HUDEP-2 (cell line): Measurements from ENCODE around the gene FRRS1L.

Experiments used
- DNase-seq, 76 experiments: peaks; one replicate each; lab custom pipeline; 2025; ENCODE audit not compliant: unreplicated experiment in 76 of 76; lab: John Stamatoyannopoulos, UW

Gene FRRS1L

DNA sequence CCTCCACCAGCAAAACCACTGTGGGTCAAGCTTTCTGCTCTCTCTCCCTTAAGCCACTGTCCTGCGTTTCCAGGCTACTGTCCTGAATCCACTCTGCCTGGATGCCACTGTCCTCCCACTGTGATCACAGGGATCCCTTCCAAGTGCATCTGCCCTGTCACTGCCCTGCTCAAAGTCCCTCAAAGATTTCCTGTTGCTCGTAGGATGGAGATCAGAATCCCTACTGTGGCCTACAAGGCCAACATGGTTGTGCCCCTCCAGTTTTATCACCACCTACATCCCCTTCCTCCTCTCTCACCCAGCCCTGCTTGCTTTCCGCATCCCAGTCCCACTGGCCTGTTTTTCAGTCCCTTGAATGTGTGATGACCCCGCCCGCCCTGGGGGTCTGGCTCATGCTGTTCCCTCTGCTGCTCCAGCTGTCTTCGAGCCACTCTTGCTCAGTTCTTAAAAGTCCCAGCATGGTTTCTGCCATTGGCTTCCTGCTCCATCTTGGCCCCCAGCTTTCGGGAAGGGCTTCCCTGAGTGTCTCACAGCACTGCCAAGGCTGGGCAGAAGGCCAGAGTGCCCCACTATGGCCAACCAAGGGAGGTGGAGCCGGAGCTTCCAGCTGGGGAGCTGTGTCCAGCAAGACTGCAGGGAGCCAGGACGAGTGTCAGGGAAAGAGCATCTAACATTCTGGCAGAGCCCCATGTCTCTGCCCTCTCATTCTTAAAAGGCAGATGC, 12.9 kb upstream of the FRRS1L start:
- no peak for DNase-seq

DNA sequence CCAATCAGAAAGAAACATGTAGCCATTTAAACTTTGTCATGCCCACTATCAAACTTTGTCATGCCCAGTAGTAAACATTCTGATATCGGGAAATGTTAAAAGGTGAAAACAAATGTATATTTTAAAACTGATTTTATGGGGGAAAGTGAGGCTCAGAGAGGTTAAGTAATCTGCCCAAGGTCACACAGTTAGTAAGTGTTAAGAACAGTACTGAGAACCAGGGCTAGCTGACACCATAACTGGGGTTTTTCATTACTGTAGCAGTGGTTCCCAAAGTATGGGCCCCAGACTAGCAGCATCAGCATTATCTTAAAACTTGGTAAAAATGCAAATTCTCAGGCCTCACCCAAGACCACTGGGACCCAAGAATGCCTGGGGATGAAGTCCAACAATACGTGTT, 9.9 kb upstream of the FRRS1L start:
- no peak for DNase-seq

DNA sequence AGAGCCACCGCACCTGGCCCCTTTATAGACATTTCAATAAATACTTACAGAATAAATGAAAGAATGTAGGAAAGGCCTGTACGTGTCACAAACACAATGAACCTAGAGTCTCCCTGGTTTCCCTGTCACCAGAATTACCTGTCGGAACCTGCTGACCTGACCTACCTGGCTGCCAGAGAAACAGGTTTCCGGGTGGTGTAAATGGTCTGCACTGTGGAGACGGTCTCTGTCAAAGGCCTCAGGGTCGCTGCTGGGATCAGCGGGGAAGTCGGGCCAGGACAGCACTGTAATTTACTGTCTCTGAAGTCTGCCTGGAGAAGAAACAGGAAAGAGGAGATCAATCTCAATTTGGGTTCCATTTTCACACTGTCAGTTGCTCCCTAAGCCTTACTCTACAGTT, 9.3 kb upstream of the FRRS1L start:
- DNase-seq = no peak

DNA sequence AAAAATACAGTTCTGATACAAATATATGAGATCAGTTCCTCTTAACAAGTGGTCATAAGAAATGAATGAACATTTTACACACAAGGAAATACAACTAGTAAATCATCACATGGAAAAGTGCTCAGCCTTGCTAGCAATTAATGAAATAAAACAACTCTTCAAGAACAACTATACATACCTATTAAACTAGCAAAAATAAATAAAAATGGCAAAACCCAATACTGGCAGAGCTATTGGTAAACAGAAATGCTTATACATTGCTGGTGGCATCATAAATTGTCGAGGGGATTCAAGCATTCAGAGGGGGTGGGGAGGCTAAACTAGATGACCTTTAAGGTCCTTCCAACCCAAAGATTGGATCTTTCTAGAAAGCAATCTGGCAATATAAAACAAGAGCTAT, 5.9 kb upstream of the FRRS1L start:
- no peak for DNase-seq

DNA sequence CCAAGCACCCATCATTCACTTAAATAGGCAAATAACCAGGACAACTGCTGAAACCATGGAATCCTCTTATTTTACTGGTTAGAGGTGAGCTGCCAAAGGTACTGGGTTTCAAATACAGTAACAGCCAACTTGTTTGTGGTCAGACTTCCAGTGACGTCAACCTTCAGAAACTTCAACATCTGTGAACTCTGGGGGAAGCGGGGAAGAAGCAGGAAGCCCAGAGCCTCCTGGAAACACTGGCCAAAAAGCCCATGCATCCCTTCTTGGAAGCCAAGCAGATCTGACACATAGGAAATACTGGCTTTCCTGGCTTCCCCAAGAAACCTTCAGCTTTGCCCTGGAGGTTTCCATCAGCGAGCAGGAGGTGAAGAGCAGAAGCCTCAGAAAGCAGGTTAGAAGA, 4.9 kb upstream of the FRRS1L start:
- DNase-seq = no peak

DNA sequence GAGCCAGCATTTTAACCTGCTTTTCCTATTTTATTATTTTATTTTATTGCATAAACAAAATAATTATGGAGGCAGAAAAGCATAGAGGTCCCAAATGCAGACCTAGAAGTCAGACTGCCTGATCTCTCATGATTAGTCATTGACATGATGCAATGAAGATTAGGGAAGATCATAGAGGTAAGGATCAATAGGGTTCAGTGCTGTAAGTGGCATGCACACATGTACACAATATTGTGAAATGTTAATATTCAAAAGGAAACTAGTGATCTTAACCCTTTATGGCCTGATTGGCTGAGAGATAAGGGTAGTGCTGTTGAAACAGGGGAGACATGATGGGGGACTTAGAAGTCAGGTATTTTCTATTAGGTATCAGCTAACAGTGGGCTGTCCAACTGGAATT, 1.1 kb upstream of the FRRS1L start:
- no peak for DNase-seq

DNA sequence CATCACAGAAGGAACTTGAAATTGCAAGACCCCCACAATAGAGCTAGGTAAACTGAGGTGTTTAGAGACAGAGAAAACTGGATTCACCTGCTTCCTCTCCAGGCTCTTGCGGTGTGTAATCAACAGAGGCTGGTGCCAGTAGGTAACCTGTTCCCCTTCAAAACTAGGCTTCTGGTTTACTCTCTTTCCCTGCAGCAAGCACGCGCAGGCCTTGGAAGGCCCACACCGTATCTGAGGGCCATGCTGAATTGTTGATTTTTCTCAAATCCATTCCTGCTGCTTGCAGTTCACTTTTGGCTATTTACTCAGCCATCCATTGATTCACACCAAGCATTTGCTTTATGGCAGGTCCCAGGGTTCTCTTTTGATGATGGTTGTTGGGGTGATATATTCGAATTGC, 667 bp upstream of the FRRS1L start:
- DNase-seq = no peak

DNA sequence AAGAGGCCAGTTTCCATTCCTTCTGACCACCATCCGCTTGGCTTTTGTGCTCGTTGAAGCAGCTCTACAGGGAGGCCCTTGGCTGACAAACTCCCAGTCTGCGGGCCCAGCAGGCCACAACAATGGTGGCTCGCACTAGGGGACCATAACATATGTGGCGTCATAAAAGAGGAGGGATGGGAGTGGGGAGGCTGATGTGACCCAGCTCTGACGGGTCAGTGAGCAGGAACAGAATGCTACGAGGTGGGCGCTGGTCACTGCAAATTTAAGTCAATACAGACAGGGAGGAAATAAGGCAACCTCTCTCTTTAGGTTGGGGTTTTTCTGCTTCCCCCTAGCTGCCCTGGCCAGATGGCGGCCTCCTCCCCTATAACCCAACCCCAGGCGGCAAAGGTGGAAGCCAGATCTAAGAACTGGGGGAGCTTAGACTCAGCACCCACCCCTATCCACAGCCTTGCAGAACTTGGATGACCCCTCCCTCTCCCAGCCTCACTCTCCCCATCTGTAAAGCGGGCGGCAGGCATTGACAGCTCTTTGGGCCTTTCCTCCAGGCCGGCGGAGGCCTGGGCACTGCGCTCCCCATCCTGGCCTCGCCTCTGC, 778 bp downstream of the FRRS1L start:
- no peak for DNase-seq

DNA sequence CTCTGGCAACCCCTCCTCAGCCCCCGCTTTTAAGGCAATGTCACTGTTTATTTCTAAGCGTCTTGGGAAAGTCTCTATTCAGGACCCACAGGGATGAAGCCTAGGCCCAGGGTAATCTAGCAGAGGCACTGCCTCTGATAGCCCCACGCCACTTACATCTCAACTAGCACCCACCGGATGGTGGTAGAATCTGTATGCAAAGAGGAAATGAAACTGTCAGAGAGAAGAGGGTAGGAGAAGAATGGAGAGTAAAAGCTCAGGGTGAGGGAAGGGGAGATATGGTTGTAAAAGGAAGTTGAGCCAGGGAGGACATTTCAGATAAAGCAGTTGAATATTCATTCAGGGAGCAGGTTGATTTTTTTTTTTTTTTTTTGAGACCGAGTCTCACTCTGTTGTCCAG, 3.0 kb downstream of the FRRS1L start:
- no peak for DNase-seq

DNA sequence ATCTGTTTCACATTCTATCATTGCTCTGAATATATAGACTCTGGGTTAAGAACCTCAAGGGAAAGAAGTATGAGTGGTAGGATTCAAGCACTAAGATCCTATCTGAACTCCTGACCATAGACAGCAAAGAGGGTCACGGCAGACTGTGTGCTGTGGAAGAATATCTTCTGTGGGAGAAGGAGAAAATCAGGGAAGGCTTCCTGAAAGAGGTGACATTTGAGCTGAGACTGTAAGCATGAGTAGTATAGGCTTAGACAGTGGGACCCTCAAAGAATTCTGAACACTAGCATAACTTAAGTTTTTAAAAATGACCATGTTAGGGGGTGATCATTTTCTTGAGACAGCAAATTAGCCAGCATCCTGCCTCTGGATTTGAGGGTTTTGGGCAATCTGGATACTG, 3.9 kb downstream of the FRRS1L start:
- DNase-seq = no peak

DNA sequence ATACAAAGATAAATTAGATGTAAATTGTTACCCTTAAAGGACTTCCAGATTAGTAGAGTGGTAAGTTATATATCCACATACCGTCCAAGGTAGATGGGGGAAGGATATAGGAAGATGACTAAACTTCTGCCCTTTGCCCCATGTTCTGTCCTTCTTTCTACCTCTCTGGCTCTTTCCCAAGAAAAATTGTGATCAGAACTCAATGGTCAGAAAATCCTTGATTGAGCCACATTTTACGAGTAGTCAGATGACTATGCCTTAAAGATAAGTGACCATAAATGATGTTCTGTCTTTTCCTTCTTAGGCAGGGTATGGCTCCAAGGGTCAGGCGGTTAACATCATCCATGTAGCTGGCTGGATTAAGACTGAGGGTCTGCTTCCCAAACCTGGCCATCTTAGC, 4.4 kb downstream of the FRRS1L start:
- DNase-seq = no peak

DNA sequence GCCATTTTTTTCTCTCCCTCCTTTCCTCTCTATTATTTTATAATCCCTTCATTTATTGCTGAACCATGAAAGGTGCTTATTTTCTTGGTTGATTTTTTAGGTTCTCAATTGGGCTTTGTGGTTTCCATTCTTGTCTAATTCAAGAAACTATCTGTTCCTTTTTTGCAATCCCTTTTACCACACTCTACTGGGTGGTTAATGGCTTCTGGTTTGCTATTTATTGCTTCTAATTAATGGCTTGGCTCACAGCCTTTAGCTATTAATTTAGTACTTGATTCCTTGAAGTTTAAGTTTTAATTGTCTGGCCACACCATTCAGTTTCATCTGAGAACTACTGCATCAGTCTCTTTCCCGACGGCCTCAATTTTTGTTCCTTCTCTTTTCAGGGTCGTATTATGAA, 5.6 kb downstream of the FRRS1L start:
- no peak for DNase-seq

DNA sequence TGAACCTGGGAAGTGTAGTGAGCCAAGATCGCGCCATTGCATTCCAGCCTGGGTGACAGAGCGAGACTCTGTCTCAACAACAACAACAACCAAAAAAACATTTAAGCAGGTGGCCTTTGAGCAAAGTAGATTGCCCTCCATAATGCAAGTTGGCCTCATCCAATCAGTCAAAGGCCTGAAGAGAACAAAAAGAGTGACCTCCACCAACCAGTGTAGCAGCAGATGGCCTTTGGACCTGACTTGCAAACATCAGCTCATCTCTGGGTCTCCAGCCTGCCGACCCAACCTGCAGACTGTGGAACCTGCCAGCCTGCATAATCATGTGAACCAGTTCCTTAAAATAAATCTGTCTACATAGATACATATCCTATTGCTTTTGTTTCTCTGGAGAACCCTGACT, 7.5 kb downstream of the FRRS1L start:
- DNase-seq = no peak

DNA sequence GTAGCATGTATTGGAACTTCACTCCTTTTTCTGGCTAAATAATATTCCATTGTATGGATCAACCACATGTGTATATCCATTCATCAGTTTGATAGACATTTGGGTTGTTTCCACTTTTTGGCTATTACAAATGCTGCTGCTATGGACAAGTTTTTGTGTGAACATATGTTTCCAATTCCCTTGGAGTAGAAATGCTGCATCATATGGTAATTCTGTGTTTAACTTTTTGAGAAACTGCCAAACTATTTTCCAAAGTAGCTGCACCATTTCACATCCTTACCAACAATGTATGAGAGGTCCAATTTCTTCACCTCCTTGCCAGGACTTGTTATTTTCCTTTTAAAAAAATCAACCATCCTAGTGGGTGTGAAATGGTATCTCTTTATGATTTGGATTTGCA, 8.4 kb downstream of the FRRS1L start:
- DNase-seq = no peak

DNA sequence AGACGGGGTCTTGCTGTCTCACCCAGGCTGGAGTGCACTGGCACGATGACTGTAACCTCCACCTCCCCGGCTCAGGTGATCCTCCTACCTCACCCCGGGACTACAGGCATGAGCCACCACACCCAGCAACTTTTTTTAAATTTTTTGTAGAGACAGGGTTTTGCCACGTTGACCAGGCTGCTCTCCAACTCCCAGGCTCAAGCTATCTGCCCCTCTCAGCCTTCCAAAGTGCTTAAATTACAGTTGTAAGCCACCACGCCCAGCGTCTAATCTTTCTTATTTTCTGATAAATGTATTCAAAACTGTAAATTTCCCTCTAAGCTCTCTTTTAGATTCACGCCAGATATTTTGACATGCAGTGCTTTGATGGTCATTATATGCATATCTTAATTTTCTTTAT, 10.3 kb downstream of the FRRS1L start:
- DNase-seq = peak in 72 of 76 experiments; percentile 25 to 87 (median 67)

DNA sequence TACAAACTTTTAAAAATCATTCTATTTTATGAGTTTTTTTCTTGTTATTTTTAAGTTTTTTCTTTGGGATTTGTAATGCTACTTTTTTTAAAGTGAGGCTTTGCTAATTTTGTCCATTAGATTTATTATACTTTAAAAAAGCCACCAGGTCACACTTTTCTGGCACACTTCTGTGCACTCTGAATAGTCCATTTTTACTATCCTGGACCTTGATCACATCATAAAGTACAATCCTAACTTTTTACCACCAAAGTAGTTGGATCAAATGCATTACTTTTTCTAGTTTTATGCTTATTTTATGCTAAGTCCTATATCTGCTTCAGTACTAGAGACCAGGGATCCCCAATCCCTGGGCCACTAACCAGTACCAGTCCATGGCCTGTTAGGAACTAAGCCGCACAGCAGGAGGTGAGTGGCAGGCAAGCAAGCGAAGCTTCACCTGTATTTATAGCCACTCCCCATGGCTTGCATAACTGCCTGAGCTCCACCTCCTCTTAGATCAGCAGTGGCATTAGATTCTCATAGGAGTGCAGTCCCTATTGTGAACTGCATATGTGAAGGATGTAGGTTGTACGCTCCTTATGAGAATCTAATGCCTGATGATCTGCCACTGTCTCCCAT, 16.0 kb downstream of the FRRS1L start:
- DNase-seq = no peak

DNA sequence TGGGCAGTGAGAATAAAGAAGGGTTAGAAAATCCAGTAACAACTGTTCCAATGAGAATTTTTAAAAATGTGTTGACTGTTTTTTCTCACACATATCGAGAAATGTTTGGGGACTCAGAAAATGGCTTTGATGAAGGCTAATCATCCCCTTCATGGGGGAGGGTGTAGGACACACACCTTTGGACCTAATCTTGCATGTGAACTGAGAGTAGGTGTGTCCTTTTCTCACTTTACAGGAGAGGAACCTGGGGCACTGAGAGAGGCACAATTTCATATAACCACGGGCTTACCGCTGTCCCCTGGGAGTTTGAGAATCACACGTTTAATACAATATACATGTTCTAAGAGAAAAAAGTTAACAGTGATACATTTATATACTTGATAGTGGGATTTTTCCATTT, 17.3 kb downstream of the FRRS1L start:
- DNase-seq = no peak

DNA sequence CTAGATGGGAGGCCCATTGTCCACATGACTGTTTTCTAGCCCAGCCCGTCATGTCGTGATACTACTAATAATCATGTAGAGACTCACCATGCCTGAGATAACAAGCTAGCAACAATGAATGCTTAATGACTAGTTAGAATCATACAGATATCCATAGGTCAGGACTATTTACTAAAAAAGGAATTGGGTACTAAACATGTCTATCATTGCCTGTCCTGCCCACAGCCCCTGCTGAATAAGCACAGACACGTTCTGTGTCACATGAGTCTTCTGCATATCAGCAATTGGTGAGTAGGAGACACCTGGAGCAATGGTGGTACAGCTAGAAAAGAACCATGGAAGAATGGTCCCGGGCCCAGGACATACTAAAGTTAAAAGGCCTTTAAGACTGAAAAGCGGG, 18.0 kb downstream of the FRRS1L start:
- no peak for DNase-seq

DNA sequence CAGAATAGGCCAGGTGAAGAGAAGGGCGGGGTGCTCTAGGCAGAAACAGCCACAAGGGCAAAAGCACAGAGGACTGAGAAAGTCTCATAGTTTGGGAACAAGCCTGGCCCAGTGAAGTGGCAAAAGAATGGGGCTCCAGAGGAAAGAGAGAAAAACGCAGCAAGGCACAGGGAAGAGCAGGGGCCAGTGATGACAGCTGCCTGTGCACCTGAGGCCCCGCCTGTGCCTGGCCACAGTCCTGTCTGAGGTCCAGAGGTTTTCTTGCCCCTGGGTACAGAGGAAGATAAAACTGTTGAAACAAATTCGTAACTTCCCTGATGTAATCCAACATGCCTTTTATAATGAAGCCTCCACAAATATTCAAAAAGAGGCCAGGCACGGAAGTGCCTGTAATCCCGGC, 22.0 kb downstream of the FRRS1L start:
- DNase-seq = no peak

DNA sequence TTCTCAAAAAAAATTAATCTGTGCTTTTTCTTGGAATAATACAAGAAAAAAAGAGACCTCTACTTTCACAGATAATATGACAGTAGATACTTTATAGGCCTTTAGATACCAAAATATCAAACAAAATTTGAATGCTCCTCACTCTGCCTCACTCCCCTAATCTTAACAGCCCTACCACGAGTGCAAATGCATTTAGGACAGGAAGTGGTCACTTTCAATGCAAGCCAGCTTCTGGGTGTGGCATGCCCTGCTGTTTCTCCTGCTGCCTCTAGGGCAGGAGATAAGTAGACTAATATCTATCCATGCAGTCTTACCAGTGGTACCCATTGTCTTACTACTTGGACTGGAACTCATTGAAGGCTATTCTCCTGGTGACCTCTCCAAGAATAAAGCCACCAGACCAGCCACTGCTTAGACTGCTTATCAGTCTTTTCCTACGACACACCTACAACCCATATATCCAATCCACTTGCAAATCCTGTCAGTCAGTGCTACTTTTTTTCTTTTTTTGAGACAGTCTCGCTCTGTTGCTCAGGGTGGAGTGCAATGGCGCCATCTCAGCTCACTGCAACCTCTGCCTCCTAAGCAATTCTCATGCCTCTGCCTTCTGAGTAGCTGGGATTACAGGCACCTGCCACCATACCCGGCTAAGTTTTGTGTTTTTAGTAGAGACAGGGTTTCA, 23.0 kb downstream of the FRRS1L start:
- peak in 74 of 76 experiments; percentile 10 to 88 (median 64) for DNase-seq

DNA sequence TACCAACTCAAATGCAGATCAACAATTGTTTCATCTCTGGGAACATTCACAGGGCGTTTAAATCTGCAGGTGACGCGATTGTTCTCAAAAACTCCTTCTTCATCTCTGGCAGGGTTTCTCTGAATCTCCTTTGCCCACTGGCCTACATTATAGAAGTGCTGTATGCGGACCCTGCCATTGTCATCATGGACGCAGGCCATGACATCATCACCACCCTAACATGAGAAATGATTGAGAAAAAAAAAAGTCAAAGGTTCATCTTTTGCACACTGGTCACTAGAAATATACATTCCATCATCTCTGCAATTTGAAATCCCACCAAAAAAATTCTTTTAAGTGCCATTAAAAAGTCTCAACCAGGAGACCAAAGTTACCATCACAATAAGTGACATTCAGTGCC, 25.7 kb downstream of the FRRS1L start:
- no peak for DNase-seq

DNA sequence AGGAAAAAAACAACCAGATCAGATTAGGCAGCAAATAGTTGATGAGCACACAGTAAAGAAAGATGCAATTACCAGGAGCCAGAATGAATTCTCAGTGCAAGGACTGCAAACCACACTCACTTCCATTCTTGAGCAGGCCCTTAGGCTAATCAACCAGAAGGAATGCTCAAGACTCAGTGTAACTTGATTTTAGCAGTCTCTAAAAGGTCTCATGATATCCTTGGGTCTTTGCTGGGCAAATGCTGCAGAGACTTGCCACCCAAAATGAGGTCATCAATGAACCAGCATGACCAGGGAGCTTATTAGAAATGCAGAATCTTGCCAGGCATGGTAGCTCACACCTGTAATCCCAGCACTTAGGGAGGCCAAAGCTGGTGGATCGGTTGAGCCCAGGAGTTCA, 27.2 kb downstream of the FRRS1L start:
- DNase-seq = no peak
